ENCODE measurements around the gene PANK4.

GRCh38 chr1:2473198-2473597 is 53.2 kb downstream of the PANK4 start:
- TF ChIP-seq CTCF (conservative IDR thresholded peaks at IDR 0.05) (no peak), EZH2 (IDR thresholded peaks at IDR 0.05; ENCODE audit: low read depth) (no peak)
